Measurements from ENCODE around the gene RAET1E.
"Not testable (repeated sequence)": the region's sequence is repeated elsewhere in the genome, so short reads cannot be mapped to it uniquely, and the experiment has no call there.

RAET1E gene

DNA sequence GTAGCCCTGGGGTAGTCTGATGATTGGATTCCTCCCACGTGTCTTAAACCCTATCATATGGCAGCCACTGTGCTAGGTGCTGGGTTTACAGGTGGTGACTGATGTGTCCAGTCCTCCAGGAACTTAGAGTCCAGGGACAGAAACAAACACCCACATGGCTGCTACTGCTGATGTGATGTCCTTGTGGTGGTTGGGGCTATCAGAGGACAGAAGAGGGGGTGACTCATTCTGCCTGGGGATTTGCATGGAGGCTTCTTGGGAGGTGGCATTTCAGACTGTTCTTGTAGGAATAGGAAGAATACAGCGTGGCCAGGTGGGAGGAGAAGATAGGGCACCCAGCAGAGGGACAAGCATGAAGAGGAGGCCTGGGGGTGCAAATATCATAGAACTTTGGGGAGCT is 15.2 kb upstream of the RAET1E start:
- DNase-seq (ENCODE audit: low read depth), result no peak
- TF ChIP-seq, protein P1, sequence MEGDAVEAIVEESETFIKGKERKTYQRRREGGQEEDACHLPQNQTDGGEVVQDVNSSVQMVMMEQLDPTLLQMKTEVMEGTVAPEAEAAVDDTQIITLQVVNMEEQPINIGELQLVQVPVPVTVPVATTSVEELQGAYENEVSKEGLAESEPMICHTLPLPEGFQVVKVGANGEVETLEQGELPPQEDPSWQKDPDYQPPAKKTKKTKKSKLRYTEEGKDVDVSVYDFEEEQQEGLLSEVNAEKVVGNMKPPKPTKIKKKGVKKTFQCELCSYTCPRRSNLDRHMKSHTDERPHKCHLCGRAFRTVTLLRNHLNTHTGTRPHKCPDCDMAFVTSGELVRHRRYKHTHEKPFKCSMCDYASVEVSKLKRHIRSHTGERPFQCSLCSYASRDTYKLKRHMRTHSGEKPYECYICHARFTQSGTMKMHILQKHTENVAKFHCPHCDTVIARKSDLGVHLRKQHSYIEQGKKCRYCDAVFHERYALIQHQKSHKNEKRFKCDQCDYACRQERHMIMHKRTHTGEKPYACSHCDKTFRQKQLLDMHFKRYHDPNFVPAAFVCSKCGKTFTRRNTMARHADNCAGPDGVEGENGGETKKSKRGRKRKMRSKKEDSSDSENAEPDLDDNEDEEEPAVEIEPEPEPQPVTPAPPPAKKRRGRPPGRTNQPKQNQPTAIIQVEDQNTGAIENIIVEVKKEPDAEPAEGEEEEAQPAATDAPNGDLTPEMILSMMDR (IDR thresholded peaks at IDR 0.05; ENCODE audit: low read length, missing control alignments), result no peak

DNA sequence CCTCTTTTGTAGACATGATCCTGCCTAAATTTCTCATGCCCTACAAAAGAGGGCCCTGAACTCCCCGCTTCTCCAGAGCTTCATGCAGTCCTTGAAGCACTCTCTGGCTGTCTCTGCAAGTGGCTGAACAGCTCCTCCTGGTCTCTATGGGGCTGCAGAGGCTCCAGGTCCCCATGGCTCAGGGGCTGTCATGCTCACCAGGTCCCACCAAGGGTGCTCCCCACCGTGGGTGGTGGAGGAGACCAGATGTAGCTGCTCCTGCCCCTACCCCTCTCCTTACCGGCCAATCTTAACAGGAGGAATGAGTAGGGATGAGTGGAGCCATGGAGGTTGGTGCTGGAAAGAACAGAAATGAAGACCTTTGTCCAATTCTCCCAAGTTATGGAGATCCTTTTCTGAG is 14.8 kb upstream of the RAET1E start:
- DNase-seq (ENCODE audit: low read depth); H3K4me3 ChIP-seq (replicated peaks; ENCODE audit: low read depth, low read length): not testable (repeated sequence)

More for the DNA sequence above, 15.2 kb upstream of the RAET1E start:
- H3K4me3 ChIP-seq (replicated peaks; ENCODE audit: low read depth, low read length), result no peak overlapping the region

DNA sequence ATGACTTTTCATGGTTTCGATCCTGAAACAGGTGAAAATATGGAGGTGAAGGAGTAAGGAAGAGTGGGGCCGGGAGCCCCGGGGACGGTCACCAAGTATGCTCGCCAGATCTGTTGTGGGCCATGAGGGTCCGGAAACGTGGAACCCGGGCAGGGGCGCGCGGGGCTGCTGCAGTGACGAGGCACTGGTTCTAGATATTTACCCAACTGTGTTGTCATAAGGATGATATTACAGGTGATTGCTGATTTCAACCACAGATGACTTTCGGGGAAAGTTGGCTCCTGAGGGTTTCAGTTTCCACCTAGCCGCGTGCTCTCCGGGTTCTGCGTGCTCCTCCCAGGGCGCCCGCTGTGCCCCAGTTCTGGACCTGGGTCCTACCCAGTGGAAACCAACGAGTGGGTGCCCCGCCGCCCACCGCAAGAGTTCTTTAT is 12.8 kb upstream of the RAET1E start:
- H3K4me3 ChIP-seq (replicated peaks; ENCODE audit: low read depth, low read length), result no peak overlapping the region
- no peak for DNase-seq (ENCODE audit: low read depth)
- TF ChIP-seq, protein P1 (IDR thresholded peaks at IDR 0.05; ENCODE audit: low read length, missing control alignments), result no peak

DNA sequence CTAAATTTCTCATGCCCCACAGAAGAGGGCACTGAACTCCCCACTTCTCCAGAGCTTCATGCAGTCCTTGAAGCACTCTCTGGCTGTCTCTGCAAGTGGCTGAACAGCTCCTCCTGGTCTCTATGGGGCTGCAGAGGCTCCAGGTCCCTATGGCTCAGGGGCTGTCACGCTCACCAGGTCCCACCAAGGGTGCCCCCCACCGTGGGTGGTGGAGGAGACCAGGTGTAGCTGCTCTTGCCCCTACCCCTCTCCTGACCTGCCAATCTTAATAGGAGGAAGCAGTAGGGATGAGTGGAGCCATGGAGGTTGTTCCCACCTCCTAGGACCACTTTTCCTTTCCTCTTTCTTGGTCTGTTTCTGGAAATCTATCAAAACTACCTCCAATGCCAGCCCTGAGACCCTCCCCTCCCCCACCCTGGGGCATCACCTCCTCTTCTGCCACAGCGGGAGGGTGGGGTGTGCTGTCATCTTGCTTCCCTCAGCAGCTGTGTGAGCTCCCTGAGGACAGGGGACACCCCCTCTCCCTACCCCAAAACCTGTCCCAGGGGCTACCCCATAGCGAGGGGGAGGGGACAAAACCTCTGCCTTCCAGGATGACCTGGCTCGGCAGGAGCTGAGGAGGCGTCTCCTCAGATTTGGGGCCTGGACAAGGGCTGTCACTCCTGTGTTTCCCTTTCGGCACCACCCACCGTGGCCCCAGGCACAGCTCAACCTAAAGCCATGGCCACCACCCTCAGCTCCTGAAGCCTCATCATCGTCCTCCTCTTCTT is 12.0 kb upstream of the RAET1E start:
- TF ChIP-seq, protein P1 (IDR thresholded peaks at IDR 0.05; ENCODE audit: low read length, missing control alignments), result no peak
- no peak for DNase-seq (ENCODE audit: low read depth)
- H3K4me3 ChIP-seq (replicated peaks; ENCODE audit: low read depth, low read length), result no peak overlapping the region

DNA sequence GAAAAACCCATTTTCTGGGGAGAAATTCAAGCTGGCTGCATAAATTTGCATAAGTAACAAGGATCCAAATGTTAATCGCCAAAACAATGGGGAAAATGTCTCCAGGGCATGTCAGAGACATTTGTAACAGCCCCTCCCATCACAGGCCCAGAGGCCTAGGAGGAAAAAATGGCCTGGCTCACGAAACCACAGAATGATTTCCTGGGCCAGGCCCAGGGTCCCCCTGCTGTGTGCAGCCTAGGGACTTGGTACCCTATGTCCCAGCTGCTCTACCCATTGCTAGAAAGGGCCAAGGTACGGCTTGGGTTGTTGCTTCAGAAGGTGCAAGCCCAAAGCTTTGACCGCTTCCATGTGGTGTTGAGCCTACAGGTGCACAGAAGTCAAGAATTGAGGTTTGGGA is 10.6 kb upstream of the RAET1E start:
- DNase-seq (ENCODE audit: low read depth); H3K4me3 ChIP-seq (replicated peaks; ENCODE audit: low read depth, low read length): not testable (repeated sequence)

DNA sequence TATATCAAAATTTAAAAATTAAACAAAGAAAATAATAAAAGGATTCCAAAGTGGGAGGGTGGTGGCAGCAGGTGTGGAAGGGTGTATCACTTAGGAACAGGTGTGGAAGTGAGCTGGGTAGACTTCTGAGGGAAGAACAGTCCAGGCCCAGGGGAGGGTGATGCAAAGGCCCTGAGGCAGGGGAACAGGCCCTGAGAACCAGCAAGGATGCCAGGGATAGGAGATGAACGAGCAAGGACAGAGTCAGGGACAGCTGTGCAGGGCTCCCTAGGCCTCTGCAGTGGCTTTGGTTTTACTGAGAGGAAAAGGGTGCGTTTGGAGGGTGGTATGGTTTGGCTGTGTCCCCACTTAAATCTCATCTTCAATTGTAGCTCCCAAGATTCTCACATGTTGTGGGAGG is 9.4 kb upstream of the RAET1E start:
- no peak for DNase-seq (ENCODE audit: low read depth)
- no peak overlapping the region for H3K4me3 ChIP-seq (replicated peaks; ENCODE audit: low read depth, low read length)
- TF ChIP-seq, protein P1 (IDR thresholded peaks at IDR 0.05; ENCODE audit: low read length, missing control alignments), result no peak

DNA sequence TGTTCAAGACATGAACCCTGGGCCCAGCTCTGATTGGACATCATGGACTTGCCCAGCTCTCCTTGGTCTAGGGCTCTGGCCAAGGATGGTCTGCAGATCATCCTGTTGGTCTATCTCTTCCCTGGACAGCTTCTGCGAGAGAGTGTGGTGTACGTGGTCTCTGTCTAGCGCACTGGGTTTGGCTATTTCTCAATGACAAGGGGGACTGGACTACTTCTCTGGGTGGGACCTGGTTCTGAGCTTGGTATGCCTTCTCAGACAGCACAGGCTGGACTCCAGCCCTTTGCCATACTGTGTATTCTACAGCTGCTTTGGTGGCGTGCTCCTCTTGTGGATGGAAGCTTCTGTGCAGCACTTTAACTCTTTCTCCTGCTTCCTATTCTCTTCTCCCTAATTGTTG is 8.5 kb upstream of the RAET1E start:
- no peak overlapping the region for H3K4me3 ChIP-seq (replicated peaks; ENCODE audit: low read depth, low read length)
- TF ChIP-seq, protein P1 (IDR thresholded peaks at IDR 0.05; ENCODE audit: low read length, missing control alignments), result no peak
- DNase-seq (ENCODE audit: low read depth), result no peak

DNA sequence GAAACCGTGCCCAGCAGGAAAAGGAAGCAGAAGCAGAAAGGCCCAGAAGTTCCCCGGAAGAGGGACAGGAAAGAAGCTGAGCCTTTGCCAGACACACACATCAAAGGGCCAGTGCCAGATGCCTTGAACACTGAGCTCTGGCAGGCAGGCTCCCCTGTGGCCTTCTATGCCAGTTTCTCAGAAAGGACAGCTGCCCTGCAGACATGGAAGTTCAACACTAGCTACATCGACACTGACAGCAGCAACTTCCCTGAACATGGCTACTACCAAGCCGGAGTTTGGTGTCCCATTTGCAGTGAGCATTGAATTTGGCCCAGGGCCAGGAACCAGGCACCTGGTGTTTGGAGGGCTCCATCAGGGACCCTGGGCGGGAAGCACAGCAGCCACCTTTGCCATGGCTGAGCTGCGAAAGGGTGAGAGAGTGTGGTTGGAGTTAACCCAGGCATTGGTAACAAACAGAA is 8.0 kb upstream of the RAET1E start:
- TF ChIP-seq, protein P1 (IDR thresholded peaks at IDR 0.05; ENCODE audit: low read length, missing control alignments), result no peak
- no peak overlapping the region for H3K4me3 ChIP-seq (replicated peaks; ENCODE audit: low read depth, low read length)
- no peak for DNase-seq (ENCODE audit: low read depth)

Data from fibroblast of pulmonary artery (primary cell).